Stimulated activated CD8-positive, alpha-beta memory T cell treated with anti-CD3 and anti-CD28 coated beads, Interleukin-15, amount 100 ng/mL, for 4 hours (primary cell): ENCODE results near the gene NSMCE4A.
A peak's percentile ranks its signal among the peaks of the same experiment; 100 is the strongest.
"Not testable (repeated sequence)": the region's sequence is repeated elsewhere in the genome, so short reads cannot be mapped to it uniquely, and the experiment has no call there.

Source experiments
- DNase-seq, 2 donors: peaks; one replicate each; pipeline ENCODE4 v3.0.0-alpha.2; 2020; ENCODE audit warnings: low read depth in 2 of 2

NSMCE4A gene

DNA sequence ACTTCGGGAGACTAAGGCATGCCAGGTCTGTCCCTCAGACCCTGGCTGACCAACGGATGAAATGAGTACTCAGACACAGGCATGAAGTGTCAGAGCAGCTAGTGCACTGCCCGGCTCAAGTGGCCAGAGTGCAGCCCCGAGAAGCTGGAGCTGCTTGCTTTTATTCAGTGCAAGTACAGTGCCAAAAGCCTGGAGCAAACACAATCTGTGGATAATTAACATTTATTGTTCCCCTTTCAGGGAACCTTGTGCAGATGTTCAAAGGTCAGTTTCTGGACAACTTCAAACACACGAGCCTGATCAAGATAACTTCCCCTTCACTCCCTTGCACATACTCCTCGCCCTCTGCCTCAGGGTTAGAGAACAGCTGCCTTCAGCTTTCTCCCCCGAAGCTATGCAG, 39.3 kb downstream of the NSMCE4A start:
- DNase-seq, result no peak

DNA sequence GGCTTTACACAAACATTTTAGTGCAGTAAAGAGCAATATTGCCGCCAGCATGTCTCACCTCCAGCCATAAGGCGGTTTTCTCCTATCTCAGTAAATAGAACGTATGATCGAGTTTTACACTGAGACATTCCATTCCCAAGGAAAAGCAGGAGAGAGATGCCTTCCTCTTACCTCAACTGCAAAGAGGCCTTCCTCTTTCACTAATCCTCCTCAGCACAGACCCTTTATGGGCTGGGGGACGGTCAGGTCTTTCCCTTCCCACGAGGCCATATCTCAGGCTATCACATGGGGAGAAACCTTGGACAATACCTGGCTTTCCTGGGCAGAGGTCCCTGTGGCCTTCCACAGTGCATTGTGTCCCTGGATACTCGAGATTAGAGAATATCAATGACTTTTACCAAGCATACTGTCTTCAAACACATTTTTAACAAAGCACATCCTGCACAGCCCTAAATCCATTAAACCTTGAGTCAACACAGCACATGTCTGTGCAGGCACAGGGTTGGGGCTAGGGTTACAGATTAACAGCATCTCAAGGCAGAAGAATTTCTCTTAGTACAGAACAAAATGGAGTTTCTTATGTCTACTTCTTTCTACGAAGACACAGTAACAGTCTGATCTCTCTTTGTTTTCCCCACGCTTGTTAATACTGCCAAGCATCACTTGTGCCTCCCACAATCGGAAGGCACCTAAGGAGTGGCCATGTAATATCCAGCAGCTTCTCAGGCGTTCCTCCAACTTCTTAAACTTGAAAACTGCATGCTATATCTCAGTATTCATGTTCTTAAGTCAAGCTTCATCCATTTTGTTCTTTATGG, 44.5 kb downstream of the NSMCE4A start:
- DNase-seq, result not testable (repeated sequence)

DNA sequence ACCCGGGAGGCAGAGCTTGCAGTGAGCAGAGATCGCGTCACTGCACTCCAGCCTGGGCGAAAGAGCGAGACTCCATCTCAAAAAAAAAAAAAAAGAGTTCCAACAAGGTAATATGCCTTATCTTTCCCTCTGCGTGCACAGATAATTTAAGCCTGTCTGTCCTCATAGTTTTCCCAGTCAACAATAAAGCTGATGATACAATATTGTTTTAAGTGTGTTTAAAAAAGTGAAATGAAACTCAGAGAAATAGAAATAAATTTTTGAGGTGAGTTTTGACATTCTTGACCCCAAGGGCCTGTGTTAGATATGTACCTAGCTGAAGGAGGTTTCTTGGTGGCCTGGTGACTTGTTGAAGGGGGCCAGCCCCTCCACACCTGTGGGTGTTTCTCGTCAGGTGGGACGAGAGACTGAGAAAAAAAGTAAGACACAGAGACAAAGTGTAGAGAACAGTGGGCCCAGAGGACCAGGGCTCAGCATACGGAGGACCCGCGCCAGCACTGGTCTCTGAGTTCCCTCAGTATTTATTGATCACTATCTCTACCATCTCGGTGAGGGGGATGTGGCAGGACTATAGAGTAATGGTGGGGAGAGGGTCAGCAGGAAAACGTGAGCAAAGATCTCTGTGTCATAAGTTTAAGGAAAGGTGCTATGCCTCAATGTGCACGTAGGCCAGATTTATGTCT, 45.3 kb downstream of the NSMCE4A start:
- not testable (repeated sequence) for DNase-seq

DNA sequence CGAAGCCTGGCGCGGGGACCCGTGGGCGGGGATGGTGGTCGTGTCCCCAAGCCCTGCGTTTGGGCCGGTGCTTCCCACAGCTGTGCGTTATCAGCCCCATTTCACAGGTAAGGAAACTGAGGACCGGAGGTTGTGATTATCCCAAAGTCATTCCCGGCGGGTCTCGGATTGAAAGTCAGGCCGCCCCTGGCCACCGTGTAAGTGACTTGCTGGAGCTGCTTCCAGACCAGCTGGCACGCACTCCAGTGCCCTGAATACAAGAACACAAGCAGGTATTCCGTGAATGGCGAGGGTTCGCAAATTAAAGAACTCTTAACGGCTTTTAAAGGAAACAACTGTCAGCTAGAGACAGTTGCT, 46.5 kb downstream of the NSMCE4A start:
- no peak for DNase-seq

DNA sequence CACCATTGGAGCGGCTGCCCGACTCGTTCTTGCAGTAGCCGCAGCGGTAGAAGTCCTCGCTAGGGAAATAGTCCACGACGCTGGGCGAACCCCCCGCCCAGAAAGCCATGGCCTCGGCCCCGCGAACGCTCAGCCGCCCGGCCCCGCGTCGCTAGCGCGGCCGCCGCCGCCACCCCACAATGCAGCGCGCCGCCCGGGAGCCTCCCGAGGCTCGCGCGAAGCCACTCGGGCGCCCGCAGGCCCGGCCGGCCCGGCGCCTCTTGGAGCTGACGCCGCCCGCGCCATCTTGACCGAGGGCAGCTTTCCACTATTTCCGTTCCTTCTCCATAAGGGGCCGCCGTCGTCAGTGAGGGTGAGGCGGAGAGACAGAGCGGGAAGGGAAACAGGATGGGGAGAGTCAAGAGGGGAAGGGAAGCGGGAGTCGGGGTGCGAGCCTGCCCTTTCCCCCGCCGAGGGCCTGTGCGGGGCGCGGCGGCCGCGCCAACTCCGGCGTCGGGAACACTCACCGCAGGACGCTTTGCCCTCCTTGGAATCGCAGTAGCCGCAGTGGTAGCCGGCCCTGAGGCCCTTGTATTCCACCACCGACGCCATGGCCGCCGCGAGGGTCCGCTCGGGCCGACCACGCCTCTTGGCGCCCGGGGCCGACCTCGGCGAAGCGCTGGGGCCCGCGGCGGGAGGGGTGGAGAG, 47.0 kb downstream of the NSMCE4A start, which contains the start of gene ATE1:
Gene ATE1 (minus strand): TSS at position 191 of the 687 bp plus-strand sequence. CDS start 82 bp downstream, at position 109.
- peak; percentile 50 to 65 for DNase-seq

DNA sequence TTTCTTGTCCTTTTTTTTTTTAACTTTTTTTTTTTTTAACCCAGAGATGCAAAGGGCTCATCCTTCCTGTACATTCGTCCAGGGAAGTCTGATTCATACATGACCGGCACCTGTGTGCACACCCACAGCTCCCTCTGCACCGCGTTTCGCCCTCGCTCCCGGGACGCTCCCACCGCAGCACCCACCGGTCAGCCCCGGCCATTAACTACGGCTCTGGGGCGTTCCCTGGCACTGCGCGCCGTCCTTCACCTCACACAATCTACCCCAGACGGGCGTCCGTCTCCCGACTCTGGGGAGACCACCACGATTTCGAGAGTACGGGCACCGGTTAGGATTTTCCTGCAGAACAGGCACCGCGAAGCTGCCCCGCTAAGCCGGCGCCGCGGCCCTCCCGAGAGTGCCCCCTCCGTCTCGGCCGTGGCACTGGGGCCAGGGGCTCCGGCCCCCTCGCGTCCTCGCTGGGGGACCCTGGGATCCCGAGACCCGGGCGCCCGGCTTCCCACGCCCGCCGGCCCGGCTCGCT, 47.6 kb downstream of the NSMCE4A start:
- peak in 1 of 2 donors; percentile 1 for DNase-seq

DNA sequence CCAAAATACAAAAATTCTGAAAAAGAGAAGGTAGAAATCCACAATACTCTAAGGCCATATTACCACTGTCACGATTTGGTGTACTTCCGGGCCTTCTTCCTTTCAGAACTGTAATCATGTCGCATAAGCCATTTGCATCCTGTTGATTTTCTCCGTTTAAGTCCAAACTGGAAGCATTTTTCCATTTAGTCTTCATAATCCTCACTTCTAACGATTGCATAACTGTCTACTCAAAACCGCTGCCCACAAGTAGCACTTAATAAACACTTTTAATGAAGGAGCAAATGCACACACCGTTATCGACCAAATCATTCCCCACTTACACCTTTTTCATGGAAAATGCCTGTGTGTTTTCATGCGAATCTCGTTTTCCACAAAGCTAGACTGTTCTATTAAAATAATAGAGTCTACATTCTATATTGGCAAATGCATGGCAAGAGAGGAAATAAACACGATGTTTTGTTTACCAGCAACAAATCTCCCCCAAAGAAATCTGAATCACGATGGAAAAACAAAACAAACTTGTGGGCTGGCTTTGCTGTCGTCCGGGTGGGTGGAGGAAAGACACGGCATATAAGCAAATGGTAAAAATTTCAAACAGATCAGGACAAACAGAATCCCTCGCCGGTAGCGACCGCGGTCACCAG, 48.2 kb downstream of the NSMCE4A start:
- DNase-seq, result no peak

DNA sequence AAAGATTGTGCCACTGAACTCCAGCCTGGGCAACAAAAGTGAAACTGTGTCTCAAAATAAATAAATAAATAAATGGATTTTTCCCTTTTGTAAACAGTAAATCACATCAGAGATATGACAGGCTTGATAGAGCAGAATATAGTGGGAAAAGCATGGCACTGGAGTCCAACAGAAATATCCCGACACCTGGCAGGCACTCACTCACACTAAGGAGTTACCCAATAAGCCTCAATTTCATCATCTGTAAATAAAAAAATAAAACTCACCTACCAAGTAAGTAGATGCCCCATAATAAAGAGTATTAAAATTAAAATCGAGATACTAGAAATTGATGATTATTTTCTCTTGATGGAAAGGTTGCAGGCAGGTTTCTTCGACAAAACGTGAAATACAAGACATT, 48.9 kb downstream of the NSMCE4A start:
- no peak for DNase-seq

DNA sequence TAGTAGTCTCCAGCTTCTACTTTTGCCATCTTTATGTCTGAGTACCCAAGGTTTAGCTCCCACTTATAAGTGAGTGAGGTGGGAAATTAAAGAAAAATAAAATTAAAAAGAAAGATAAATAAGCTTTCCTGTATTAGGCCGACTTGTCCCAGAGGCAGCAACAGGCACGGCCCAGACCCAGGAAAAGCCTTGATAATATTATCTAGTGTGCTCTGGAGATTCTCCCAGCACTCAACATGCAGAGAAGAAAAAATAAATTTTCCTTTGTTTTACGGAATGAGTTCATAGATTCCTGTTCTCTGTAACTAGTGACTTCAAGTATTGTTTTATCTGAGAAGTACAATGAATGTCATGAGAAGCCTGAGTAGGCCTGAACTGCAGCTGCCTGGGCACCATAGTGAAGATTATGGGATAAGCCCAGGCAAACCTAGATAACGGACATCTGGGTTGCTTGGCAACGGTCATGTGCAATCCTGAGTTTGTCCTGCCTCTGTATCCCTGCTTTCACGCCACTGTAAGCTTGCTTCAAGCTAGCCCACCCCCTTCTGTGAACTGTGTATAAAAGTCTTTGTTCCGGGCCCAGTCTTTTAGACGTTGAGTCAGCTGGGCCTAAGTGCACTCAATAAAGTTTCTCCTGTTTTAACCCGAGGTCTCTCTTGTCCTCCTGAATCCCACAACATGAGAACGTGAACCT, 53.6 kb downstream of the NSMCE4A start:
- DNase-seq, result no peak

DNA sequence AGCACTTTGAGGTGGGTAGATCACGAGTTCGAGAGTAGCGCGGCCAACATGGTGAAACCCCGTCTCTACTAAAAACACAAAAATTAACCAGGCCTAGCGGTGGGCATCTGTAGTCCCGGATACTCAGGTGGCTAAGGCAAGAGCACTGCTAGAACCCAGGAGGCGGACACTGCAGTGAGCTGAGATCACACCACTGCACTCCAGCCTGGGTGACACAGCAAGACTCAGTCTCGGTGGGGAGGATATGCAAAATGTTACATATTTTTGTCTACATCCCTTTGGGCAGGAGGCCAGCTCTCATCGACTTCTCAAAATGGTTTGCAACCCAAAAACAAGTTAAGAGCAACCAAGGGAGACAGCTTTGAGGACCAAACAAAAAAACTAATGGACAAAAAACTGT, 55.4 kb downstream of the NSMCE4A start:
- no peak for DNase-seq

DNA sequence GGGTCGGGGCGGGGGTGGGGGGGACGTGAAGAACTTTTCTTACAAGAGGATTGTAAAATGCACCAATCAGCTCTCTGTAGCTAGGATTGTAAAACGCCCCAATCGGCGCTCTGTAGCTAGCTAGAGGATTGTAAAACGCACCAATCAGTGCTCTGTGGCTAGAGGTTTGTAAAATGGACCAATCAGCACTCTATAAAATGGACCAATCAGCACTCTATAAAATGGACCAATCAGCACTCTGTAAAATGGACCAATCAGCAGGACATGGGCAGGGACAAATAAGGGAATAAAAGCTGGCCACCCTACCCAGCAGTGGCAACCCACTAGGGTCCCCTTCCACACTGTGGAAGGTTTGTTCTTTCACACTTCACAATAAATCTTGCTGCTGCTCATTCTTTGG, 56.2 kb downstream of the NSMCE4A start:
- DNase-seq, result not testable (repeated sequence)

DNA sequence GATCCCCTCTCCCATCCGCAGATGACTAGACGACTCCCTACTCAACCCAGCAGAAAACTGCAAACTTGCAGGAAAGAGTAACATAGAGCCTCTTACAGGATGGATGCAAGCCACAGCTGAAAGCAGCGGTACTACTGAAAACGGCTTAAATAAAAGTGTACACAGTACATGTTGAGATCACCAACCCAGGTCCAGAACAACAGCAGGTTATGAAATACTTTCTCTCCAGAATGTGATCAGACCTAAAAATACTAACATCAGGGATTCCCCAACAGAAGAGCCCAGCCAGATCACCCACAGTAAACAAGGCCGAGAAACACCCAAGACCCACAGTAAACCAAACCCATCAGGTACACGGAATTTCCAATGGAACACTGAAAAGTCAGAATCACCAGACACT, 60.4 kb downstream of the NSMCE4A start:
- no peak for DNase-seq

DNA sequence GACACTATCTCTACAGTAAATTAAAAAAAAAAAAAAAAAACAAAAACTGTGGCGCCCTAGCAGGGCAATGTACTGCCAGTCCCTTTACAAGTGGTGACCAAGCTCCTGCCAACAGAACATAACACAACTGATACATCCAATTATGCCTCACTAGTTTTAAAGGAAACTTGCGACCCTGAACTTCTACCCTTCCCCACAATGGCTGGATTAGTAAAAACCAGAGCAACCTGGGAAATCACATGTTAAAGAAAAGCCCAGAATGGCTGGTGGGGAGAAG, 63.7 kb downstream of the NSMCE4A start:
- DNase-seq, result no peak

DNA sequence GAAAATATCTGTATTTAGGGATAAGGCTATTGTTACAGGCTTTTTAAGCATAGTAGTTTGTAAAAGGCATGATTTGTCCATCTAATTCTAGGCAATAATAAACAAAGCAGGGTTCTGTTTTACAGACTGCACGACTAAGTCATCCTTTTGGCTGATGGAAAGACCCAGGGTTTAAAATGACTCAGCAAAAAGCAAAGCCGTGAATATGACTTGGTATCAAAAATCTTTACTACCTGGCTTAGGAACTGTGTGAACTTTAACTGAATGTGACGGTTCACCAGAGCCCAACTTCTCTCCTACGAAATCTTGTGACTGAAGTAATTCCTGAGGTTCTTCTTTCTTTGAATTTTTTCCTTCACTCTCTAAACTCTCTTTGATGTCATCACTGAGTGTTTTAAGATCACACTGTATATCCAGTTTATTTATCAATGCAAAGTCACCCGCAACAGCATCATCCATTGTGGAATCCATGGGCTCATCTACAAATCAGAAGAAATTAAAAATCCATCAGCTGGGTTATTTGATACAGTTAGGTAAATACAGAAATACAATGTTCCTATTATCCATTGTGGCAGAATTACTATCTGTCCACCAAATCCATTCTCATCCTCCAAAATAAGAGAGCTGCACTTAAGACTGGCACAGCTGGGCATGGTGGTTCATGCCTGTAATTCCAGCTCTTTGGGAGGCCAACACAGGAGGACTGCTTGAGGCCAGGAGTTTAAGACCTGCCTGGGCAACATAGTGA, 64.2 kb downstream of the NSMCE4A start:
- DNase-seq, result no peak
